GM03348 (cell line): ENCODE measurements around the gene MMS19.
"Not testable (repeated sequence)": the region's sequence is repeated elsewhere in the genome, so short reads cannot be mapped to it uniquely, and the experiment has no call there.

Source experiments
- DNase-seq: peaks from one replicate; pipeline ENCODE4 v3.0.0; 2012; ENCODE audit warnings: low spot score

MMS19 gene

GRCh38 chr10:97498076-97498840 is at the start of gene MMS19:
Gene MMS19, minus strand, starts transcription at chr10:97498422. Its CDS starts 38 bp downstream, at chr10:97498384.
- DNase-seq: peak; percentile 99

- DNase-seq: no peak
Observed at GRCh38 chr10:97547962-97548361, 49.7 kb upstream of the MMS19 start.

- no peak for DNase-seq
Observed at GRCh38 chr10:97547271-97547600, 49.0 kb upstream of the MMS19 start.

- DNase-seq: no peak
Observed at GRCh38 chr10:97546456-97547270, 48.4 kb upstream of the MMS19 start.

GRCh38 chr10:97543025-97543546 is 44.9 kb upstream of the MMS19 start:
- DNase-seq: peak; percentile 95

GRCh38 chr10:97542169-97543024 is 44.2 kb upstream of the MMS19 start:
- DNase-seq: peak; percentile 85

- no peak for DNase-seq
Observed at GRCh38 chr10:97540669-97541500, 42.7 kb upstream of the MMS19 start.

- peak; percentile 92 for DNase-seq
Observed at GRCh38 chr10:97539523-97540200, 41.4 kb upstream of the MMS19 start.

- no peak for DNase-seq
Observed at GRCh38 chr10:97538839-97539238, 40.6 kb upstream of the MMS19 start.

GRCh38 chr10:97538411-97538810 is 40.2 kb upstream of the MMS19 start:
- peak; percentile 60 for DNase-seq

GRCh38 chr10:97537186-97537869 is 39.1 kb upstream of the MMS19 start:
- no peak for DNase-seq

- peak; percentile 57 for DNase-seq
Observed at GRCh38 chr10:97534746-97535367, 36.6 kb upstream of the MMS19 start.

- DNase-seq: no peak
Observed at GRCh38 chr10:97533888-97534287, 35.7 kb upstream of the MMS19 start.

GRCh38 chr10:97532935-97533671 is 34.9 kb upstream of the MMS19 start:
- DNase-seq: no peak

- DNase-seq: no peak
Observed at GRCh38 chr10:97531401-97531986, 33.3 kb upstream of the MMS19 start.

- no peak for DNase-seq
Observed at GRCh38 chr10:97529685-97530465, 31.7 kb upstream of the MMS19 start.

GRCh38 chr10:97528876-97529275 is 30.7 kb upstream of the MMS19 start:
- not testable (repeated sequence) for DNase-seq

GRCh38 chr10:97525683-97526110 is 27.5 kb upstream of the MMS19 start:
- DNase-seq: no peak
